Heart left ventricle (tissue), 13 donors: ENCODE data around the gene ANKRD18B.
"Not testable (repeated sequence)": the region's sequence is repeated elsewhere in the genome, so short reads cannot be mapped to it uniquely, and the experiment has no call there.

Experiments used
- CTCF ChIP-seq, 12 donors: fragments of 200-600 bp; sonication (generic) in 4 of 12; IDR thresholded peaks; one replicate each; pipeline versions ENCODE4 v1.5.0 to v1.8.0; 2018 to 2022; ENCODE audit warnings: antibody characterized with exemption in 12 of 12, mild to moderate bottlenecking in 5 of 12
- POLR2A ChIP-seq, 2 donors: fragments of 450-650 bp; IDR thresholded peaks; one replicate each; pipeline ENCODE4 v1.6.1; 2017; ENCODE audit warnings: antibody characterized with exemption in 2 of 2, mild to moderate bottlenecking in 2 of 2, moderate library complexity in 2 of 2
- donor health status: ischemic (EF 13 %, LVEDD 7.1; RV severe dilation, severe dysfunction).
- donor health status: DM: no; HTN: yes; CAD: no.
- donor health status: DM: no; HTN: no; CAD: no.
- donor health status: ischemic (EF 25% LVEDD 6.9; RV normal size, moderate dysfunction).
- donor health status: ischemic (EF 25% LVEDD 5.7; RV mildly dilated, moderate dysfunction).
- donor health status: ischemic (EF 35%, LVEDD 5.7; RV mildly dilated, moderate dysfunction).
- donor health status: nonischemic (EF 11% LVEDD 7.7; RV severe dilation, severe dysfunction).
- donor health status: DM: yes; HTN: yes; CAD: no.
- donor health status: PGD.
- donor health status: ischemic (EF 29% LVEDD 5.4; RV normal size, mild dysfunction).
- donor health status: nonischemic (EF 23%, LVEDD 6.1; RV moderate dilation, normal function).

DNA sequence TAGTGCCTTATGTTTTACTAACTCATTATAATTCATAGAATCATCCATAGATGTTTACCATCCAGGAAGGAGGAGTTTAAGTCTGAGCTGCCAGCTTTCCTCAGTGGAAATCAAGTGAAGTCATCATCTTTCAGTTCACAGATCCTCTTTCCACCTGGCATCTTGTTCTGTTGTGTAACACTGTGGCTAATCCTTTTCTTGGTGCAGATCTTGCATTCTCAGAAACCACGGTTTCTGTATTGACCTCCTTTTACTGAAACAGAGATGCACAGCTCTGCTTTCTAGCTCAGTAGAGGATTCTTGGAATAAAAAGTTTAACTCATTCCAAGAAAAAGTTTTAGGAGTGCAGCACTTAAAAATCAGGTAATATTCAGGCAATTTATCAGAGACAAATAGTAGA lies 38.1 kb downstream of the ANKRD18B start:
- not testable (repeated sequence) for TF ChIP-seq CTCF, POLR2A (IDR thresholded peaks at IDR 0.05)
